Fibroblast of skin of scalp (primary cell): ENCODE results near the gene SMPDL3A.

ENCODE experiments used
- DNase-seq: peaks from one replicate; pipeline ENCODE4 v3.0.0-alpha.2; 2013

SMPDL3A gene

DNA sequence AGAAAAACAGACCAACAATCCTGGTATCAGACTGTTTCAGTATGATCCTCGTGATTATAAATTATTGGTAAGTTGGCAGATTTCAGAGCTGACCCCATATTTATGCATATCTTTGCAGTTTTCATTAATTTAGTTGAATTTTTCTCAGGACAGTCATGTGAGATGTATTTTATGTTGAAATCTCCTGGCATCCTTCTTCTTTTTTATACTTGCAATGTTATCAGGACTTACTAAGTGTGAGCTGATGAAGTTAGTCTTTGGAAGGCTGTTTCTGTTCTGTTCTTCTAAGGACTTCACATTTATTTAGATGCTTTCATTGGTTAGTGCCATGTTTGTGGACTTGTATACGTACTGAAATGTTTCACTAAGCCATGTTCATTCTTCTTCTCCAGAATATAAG, 17.2 kb downstream of the SMPDL3A start:
- DNase-seq = no peak

DNA sequence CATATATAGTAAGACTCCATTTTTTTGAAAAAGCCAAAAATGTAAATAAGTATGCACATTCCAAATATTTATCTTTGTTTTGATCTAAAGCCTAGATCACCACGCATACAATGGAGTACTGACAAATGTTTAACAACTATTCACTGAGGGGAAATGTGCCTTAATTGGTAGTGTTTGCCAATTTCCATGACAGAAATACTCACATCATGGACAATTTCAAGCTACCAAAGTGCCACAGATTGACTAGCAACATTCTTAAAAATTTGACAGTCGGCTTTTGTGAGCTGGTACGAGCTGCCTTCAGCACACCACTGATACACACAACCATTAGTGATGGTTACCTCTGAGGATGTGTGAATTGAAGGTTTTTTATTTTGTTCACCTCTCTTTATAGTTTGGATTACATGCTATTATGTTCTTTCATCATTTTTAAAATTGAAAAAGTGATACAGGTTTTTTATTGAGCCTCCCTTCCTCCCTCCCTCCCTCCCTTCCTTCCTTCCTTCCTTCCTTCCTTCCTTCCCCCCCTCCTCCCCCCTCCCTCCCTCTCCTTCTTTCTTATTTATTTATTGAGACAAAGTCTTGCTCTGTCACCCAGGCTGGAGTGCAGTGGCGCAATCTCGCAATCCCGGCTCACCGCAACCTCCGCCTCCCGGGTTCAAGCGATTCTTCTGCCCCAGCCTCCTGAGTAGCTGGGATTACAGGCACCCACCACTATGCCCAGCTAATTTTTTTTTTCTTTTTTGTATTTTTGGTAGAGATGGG, 19.2 kb downstream of the SMPDL3A start:
- DNase-seq = no peak

DNA sequence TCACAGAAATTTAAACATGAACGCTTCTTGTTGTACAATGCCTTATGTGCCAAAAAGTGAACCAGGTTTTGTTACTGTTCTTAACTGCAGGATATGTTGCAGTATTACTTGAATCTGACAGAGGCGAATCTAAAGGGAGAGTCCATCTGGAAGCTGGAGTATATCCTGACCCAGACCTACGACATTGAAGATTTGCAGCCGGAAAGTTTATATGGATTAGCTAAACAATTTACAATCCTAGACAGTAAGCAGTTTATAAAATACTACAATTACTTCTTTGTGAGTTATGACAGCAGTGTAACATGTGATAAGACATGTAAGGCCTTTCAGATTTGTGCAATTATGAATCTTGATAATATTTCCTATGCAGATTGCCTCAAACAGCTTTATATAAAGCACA, 19.9 kb downstream of the SMPDL3A start:
- no peak for DNase-seq

DNA sequence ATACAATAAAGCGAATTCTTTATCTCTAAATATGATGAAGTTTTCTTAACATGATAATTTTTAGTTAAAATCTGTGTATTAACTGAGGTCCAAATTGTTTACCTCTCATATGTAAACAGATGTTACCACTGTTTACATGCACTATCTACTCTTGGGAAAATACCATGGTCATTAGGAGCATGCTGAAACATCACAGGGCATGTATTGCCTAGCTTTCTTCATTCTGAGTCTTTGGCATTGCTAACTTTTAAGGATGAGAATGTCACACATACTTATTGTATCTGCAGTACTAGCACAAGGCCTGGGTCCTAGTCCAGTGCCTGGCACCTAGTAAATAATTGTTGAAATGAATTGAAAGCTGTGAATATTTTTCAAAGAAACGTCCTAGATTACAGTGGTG, 20.6 kb downstream of the SMPDL3A start:
- no peak for DNase-seq

DNA sequence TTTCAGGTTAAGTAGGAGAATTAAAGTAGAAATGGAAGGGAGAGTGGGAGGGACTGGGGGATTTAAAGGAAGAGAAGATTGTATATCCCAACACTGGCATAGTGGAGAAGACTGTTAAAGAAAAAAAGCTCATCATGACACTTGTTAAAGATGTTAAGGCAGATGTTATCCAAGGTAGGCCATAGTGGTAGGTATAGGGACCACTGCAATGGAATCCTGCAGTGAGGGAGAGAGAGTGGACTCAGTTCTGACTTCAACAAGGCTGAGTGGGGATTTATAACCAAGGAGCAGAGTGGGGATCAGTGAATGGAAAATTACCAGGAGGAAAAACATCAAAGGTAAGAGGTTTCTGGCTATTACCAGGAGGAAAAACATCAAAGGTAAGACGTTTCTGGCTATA, 21.1 kb downstream of the SMPDL3A start:
- no peak for DNase-seq

- no peak for DNase-seq
These were observed 28.3 kb downstream of the SMPDL3A start for GRCh38 chr6:122817358-122817757.

DNA sequence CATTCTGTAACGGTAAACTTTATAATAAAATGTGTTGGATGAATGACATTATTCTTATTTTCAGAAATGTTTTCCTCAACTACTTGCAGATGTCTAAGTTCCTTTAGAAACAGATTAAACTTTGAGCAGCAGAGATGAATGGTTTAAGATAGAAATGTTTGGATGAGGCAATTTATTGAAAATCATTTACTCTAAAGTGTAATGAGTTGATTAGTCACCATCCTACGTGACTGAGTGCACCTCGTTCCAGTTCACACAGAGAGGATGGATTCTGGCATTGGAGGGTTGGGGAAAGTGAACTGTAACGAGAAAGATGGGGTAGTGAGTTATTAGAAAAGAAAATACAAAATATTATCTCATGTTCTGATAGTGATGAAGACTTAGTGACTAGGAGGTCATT, 28.7 kb downstream of the SMPDL3A start:
- peak; percentile 39 for DNase-seq

DNA sequence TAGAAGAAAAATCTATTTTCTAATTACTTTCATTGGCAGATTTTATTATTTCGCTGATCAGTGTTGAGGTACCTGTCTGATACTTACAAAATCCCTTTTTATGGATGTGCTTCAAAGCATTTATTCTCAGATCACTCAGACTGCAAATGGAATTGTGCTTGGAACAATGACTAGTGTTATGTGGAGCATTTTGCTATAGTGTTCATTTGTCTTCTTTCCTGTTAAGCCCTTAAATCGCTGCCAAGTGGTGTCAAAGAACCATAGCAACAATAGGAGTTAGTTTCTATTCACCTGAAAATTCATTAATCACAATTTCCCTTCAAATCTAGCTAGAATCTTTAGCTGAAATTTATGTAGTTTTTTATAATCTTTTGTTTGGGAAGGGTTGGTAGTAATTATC, 29.8 kb downstream of the SMPDL3A start:
- no peak for DNase-seq

GRCh38 chr6:122821095-122821494, 32.0 kb downstream of the SMPDL3A start:
- no peak for DNase-seq

GRCh38 chr6:122825163-122825562, 36.1 kb downstream of the SMPDL3A start:
- no peak for DNase-seq

DNA sequence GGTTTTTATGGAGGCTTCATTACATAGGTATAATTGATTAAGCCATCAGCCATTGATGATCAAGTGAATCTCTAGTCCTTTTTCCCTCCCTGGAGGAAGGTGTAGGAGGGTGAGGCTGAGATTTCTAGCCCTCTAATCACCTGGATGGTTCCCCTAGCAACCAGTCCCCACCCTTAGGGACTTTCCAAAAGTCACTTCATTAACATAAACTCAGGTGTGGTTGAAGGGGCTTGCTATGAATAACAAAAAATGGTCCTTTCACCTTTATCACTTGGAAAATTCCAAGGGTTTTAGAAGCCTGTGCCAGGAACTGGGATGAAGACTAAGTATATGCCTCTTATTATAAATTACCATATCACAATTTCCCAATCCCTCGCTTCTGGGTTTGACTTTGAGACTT, 40.4 kb downstream of the SMPDL3A start:
- DNase-seq = no peak

GRCh38 chr6:122831511-122831910, 42.5 kb downstream of the SMPDL3A start:
- DNase-seq = no peak

DNA sequence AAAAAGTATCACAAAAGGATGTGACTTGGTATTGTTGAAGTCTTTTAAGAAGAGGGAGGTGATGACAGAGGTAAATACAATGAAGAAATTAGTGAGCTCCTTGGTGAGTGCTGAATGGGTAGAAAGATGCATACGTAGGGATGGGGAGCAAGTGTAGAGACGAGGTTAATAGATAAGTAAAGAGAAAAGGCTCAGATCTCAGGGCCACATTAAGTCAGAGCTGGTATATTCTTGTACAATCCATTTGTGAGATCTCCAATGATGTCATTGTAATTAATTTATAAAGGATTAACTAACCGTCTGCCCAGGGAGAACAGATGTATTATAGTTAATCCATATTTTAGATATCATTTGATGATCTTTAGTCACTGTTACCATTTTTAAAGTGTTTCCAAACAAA, 43.4 kb downstream of the SMPDL3A start:
- no peak for DNase-seq

GRCh38 chr6:122833021-122833491, 44.0 kb downstream of the SMPDL3A start:
- DNase-seq = no peak

DNA sequence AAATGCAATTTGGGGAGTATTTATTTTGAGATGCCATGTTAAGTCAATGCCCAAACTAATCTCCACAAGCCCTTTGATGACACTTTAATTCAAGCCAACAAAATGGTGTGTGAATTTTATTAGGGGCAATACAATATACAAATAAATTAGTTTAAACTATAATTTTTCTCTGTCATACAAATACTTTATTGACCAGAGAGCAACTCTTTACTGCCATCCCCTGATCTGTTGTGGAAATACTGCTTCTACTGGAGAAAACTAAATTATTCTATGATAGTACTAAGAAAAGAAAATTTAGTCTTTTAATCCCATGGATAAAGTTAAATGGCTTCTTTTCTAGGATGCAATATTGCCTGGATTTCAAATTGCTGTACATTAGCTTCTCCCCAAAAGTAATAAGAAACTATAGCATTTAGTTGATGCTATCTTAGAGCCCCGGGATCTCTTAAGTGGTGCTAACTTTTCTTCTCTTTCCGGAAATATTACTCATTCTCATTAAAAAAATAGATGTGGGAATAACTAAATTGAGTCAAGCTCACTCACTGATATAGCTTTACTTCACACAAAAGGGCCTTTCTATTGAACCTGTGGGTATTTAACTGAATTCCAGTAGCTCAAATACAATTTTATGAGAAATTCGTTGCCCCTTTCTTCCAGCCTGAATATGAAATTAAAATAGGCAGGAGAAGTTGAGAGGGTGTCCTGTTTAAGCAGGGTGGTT, 49.2 kb downstream of the SMPDL3A start:
- DNase-seq = no peak

DNA sequence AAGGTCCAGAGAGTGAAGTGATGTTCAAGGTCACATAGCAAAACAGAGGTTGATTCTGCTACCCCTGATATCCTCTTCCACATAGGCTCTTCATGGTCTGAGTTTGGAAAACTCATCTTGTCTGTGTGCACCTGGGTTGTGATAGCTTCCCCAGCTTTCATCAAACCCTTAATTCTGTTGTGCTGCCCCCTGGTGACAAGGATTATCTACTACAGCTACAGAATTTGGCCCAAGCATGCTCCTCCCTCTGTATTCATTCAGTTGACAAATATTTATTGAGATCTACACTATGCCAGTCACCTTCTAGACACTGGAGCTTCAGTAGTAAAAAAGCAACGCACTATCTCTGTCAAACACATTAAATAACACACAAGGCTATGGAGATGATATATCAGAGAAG, 50.4 kb downstream of the SMPDL3A start:
- peak; percentile 54 for DNase-seq

DNA sequence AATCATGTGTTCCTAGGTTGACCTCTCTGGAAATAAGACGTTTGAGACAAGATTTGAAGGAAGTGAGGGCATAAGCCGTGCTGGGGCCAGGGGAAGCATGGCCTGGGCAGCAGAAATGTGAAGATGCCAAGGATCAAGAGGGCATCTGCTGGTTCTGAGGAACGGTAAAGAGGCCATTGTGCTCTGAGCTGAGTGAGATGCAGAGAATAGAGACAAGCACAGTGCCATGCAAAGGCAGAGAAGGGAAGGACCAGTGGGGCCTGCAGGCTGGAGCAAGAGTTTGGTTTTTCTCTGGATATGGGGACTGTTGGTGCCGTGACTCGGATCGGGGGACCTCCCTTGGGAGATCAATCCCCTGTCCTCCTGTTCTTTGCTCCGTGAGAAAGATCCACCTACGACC, 50.8 kb downstream of the SMPDL3A start:
- no peak for DNase-seq

- no peak for DNase-seq
These were observed 56.4 kb downstream of the SMPDL3A start for GRCh38 chr6:122845464-122845863.

GRCh38 chr6:122845916-122846612, 57.0 kb downstream of the SMPDL3A start:
- peak; percentile 50 for DNase-seq

DNA sequence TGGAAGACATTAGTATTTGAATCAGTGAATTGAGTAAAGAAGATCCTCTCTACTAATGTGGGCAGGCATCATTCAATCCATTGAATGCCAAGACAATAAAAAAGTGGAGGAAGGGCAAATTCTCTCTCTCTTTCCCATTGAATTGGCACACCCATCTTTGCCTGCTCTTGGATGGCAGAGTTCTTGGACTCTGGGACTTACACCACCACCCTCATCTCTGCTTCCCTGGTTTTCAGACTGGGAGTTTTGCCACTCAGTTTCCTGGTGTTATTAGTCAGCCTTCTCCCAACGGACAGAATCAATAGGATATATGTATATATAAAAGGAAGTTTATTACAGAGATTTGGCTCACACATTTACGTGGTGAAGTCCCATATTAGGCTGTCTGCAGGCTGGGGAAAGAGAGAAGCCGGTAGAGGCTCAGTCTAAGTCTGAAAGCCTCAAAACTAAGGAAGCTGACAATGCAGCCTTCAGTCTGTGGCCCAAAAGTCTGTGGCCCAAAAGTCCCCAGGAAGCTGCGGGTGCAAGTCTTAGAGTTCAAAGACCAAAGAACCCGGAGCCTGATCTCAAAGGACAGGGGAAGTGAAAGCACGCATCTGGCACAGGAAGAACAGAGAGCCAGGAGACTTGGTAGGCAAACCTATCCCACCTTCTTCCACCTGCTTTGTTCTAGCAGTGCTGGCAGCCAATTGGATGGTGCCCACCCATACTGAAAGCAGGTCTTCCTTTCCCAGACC, 64.4 kb downstream of the SMPDL3A start:
- DNase-seq = no peak
